IPS DF 19.7 (cell line): Measurements from ENCODE around the gene GIMAP7.
A peak's percentile ranks its signal among the peaks of the same experiment; 100 is the strongest.

Source experiments
- DNase-seq: peaks from one replicate; pipeline ENCODE4 v3.0.0-alpha.2; 2013; ENCODE audit warnings: low read depth, low spot score

Gene GIMAP7

DNA sequence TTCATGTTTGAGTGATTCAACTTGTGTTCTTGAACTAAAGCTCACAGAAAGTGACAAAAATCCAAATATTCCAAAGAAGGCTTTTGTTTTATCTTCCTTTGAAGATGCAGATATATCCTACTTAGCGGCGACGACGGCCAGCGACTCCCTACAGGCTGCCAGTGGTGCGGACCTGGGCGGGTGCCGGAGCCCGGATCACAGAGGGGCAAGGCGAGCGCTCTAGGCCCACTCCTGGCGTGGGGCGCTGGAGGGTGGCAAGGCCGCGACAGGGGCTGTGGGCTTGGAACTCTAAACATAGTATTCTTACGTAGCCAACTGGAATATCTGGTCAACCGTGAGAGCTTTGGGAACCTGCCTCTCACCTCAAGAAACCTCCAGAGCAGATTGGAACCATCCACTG is 914 bp upstream of the GIMAP7 start:
- DNase-seq: no peak

DNA sequence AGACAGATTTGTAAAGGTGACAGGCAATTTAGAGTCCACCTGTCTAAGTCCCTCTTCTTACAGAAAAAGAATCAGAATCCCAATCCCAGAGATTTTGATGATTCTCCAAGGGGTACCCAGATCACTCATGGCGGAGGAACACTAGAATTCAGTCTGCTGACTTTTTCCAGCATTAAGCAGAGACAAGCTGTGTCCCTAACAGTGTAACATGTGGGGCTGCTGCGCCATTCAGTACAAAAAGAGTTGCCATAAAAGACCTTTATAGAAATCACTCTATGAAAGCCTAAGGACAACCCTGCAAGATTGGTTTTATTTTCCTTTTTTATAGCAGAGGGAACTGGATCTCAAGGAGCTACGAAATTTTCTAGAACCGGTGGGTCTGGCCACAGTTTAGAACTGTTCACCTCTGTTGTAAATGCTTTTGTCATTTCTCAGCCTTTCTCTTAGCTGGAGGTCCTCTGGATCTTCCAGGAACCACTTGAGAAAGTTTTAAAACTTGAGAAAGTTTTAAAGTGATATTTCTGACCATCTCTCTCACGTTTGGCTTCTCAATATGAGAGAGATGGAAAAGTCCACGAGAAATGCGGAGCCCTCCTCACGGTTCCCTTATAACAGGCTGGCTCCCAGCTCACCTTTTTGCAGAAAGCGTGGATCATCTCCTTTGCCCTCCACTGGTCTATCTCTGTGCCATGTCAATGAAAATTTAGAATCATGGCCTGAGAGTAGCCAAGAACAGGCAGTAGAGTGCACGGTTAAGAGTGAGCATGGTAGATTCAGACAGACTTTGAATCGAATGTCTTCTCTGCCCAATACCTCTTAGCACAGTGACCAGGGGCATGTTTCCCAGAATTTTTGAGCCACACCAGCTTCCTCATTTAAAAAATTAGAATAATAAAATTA is 826 bp downstream of the GIMAP7 start:
- no peak for DNase-seq

DNA sequence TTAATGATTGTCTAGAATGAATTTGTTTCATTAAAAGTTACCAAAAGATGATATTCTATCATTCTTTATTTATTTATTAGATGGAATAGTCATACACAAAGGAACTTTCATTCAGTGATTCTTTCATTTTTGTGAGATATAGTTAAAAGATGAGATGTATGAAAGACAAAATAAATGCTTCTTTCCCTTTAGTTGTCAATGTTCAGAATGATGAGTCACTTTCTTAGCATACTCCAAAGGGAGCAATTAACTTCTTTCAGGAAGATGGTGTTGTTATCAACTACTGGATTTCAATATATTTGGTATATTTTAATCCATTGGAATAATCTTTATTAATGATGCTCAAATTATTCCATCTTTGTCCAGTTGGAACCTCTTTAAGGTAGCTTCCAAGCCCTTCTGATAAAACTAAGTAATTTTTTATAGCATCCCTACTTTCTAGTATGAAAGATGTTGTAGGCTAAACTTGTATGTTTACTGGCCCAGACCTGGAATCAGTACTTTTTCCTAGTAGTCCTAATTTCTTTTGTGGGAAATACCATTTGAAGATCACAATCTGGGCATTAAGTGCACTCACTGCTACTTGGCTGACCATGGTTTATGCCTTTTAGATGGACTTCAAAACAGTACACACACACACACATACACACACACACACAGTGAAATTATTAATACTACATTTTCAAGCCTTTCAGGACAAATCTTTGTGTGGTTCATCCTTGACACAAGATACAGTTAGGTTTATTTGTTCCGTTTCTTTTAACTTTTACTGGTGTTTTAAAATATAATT is 2.5 kb downstream of the GIMAP7 start:
- DNase-seq: no peak

DNA sequence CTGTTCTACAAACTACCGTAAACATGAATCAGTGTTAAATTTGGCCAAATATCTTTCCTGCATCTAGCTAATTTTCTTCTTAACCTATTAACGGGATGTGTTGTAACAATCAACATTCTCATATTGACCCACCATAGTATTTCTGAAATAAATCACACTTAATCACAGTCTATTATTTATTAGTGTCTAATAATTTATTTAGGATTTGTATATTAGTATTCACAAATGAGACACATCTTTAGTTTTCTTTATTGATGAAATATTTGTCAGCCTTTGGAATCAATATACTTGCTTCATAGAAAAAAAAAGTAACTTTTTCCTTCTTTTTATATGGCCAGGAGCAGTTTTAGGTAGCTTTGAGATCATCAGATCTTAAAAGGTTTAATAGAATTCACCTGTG is 4.6 kb downstream of the GIMAP7 start:
- no peak for DNase-seq

DNA sequence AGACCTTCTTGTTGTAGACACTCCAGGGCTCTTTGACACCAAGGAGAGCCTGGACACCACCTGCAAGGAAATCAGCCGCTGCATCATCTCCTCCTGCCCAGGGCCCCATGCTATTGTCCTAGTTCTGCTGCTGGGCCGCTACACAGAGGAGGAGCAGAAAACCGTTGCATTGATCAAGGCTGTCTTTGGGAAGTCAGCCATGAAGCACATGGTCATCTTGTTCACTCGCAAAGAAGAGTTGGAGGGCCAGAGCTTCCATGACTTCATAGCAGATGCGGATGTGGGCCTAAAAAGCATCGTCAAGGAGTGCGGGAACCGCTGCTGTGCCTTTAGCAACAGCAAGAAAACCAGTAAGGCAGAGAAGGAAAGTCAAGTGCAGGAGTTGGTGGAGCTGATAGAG is 5.5 kb downstream of the GIMAP7 start:
- DNase-seq: no peak

DNA sequence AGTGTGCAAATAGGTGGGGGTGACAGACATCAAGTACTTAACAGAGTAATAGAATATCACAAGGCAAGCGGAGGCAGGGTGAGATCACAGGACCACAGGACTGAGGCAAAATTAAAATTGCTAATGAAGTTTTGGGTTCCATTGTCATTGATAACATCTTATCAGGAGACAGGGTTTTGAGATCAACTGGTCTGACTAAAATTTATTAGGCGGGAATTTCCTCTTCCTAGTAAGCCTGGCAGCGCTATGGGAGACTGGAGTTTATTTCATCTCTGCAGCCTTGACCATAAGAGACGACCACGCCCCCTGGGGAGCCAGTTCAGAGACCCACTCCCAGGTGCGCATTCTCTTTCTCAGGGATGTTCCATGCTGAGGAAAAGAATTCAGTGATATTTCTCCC is 8.3 kb downstream of the GIMAP7 start:
- DNase-seq: peak; percentile 23

DNA sequence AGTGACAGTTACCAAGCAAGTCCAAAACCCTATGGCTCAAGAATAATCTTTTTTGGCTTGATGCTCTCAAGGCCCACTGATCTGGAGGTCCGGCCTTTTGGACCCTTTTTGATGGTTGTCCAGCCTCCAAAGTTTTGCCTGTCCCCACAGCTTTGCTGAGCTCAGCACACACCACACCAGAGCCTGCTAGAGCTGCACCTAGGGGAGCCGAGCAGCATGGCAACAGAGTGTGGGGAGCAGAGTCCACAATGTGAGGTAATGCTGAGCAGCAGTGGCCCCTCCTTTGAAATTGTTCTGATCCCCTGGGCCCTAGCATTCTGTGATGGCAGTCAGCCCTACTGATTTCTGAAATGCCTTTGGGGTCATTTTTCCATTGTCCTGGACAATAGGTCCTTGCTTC is 9.3 kb downstream of the GIMAP7 start:
- DNase-seq: no peak

DNA sequence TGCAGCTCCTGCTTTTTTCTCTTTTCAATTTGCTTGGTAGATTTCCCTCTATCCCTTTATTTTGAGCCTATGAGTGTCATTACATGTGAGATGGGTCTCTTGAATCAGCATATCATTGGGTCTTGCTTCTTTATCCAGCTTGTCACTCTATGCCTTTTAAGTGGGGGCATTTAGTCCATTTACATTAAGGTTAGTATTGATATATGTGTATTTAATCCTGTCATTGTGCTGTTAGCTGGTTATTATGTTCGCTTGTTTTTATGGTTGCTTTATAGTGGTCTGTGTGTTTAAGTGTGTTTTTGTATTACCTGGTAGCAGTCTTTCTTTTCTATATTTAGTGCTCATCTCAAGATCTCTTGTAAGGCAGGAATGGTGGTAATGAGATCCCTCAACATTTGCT is 17.0 kb downstream of the GIMAP7 start:
- no peak for DNase-seq

DNA sequence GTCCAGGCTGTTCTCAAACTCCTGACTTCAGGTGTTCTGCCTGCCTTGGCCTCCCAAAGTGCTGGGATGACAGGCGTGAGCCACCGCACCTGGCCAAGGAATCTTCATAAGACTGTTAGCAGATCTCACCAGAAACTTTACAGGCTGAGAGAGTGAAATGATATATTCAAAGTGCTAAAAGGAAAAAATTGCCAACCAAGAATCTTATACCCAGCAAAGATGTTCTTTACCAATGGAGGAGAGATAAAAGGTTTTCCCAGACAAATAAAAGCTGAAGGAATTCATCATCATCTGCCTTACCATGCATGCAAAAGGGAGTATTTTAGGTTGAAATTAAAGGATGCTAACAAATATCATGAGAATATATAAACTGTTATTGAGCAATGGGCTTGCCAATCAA is 23.6 kb downstream of the GIMAP7 start:
- no peak for DNase-seq

DNA sequence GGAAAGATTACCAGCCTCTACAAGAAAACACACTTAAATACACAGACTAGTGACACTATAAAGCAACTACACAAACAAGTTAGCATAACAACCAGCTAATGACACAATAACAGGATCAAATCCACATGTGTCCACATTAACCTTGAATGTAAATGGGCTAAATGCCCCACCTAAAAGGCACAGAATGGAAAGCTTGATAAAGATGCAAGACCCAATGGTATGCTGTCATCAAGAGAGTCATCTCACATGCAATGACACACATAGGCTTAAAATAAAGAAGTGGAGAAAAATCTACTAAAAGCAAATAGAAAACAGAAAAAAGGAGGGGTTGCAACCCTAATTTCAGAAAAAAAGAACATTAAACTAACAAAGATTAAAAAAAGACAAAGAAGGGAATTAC is 38.5 kb downstream of the GIMAP7 start:
- DNase-seq: no peak

DNA sequence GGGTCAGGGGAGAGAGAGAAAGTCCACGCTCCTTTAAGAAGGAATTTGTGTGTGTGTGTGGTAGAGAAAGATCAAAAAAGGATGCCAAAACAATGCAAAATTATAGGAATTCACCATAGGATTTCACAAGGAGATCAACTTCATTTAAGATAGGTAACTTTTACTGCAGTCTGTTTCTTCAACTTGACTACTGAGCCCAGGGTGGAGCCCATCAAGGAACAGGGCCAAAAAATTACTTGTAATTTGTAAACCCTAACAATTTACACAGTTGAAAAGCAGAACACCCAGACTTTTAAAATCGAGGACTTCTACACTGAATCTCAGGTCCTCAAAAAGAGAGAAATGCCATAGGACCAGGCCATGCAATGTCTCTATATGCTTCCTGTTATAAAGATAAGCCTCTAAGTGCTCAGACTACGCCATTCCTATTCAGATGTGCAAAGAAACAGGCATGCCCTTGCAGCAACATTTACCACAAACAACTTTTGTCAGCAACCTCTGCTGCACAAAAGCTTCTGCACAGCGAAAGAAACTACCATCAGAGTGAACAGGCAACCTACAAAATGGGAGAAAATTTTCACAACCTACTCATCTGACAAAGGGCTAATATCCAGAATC is 42.0 kb downstream of the GIMAP7 start:
- no peak for DNase-seq

DNA sequence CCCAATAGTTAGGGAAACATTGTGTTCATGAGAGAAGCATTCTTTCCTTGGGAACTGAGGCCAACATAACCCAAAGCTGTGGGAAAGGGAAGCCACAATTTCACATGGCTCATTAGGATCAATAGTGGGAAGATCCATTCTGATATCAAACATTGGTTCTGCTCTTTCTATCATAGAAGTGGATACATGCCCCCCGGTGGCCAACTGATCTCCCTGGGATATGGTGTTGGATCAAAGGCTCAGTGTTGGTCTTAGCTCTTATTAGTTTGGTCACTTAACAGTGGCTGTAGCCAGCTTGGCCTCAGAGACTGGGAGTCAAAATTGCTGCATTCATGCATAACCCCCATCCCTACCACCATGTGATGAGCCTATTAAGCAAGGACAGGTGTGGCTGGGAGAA is 45.8 kb downstream of the GIMAP7 start:
- no peak for DNase-seq

DNA sequence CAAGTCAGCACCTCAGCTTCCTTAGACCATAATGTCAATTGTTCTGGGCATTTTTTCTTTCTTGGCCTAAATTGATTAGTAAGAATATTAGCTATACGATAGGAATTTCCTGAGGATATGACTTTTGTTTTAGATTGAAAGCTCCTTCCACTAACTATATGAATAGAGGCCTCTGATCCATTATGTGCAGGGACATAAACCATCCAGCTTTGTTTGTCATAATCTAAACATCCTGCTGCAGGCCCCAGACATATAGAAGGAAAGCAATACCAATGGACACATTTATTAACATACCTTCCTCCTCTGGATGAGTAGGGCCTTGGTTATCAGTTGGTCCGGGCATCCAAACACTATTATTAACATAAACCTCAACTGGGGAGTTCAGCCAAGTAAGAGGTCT is 48.2 kb downstream of the GIMAP7 start:
- no peak for DNase-seq

DNA sequence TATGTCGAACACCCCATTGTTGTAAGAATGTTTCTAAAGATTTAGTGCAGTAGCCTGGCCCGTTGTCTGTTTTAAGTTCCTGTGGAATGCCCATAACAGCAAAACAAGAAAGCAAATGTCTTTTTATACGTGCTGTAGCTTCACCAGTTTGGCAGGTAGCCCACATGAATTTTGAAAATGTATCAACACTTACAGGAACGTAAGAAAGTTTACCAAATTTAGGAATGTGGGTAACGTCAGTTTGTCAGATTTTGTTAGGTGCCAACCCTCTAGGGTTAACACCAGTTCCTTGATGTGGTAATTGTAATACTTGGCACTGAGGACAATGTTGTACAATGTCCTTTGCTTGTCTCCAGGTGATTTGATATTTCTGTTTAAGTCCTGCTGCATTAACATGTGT is 49.3 kb downstream of the GIMAP7 start:
- DNase-seq: no peak

DNA sequence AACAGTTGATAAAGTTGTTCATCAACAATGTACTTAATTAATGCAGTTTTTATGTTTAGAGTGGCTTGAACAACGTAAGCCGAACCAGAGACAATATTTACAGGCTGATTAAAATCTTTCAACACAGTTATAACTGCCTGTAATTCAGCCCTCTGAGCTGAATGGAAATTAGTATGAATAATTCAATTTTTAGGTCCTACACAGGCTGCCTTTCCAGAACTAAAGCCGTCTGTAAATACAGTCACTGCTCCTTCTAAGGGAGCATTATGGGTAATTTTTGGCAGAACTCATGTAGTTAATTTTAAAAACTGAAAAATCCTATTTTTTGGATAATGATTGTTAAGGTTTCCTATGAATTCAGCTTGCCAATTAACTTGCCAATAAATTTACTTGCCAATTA is 49.9 kb downstream of the GIMAP7 start:
- no peak for DNase-seq

DNA sequence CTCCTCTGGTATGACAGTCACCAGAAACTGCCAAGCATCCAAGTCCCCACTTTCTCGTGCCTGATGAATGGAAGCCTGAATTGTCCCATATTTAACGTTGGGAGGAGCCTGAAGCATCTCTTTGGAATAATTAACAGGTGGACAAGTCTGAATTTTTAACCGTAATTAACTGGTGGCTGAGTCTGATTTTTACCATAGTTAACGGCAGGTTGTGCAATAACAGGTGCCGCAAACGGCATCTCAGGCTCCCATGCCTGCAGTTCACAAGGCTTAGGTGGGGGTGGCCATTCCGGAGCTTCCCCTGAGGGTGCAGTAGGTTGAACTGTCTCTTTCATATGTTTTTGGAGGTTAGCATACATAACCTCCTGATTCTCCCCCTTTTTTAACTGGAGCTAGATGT is 50.6 kb downstream of the GIMAP7 start:
- DNase-seq: no peak

DNA sequence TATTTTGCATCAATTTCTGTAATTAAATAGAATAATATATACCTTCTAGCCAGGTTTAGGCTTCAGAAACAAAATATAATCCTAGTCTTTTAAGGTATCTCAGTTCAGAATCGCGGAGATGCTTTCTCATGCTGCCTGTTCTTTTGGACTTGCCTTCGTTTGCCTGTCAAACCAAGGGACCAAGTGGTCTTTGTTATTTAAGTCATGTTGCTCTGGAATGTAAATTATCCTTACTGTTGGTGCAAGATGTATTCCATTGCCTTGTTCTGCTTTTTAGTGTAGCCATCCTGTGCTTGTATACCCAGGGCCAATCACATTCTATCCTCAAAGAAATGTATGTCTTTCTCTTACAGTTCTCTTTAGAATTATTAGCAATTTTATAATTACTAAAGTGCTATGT is 51.5 kb downstream of the GIMAP7 start:
- peak; percentile 12 for DNase-seq

DNA sequence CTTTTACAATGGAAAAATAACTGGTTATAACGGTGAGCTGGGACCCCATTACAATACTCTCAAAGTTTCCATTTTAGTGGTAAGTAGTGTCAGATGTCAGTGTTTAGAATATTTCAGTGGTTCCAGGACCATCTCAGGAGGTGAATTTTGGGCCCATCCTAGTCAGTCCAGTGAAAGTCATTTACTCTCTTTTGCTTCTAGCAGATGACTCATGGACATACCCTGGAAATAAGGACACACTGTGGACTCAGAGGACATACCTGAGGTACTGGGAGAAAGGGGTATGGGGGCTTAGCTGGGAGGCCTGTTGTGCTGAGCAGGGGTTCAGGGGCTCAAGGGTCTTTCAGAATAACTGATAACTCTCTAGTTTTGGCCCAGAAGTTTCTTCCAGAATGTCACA is 51.9 kb downstream of the GIMAP7 start:
- DNase-seq: no peak

DNA sequence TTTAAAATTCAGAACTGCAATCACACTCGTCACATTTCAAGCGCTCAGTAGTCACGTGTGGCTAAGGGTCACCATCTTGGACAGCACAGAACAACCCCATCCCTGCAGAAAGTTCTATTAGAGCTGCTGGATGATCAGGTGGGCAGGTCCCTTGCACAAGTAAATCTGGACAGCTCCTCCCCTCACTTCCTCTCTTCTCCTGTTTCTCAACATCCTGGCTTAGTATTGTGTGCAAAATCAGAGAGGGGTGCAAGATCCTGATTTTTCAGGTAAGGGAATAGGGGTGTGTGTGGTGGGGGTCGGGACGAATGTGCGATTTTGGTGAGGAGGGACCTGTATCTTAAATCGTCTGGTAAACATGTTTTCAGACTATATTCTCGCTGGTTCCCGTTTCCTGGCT is 52.5 kb downstream of the GIMAP7 start, which contains the start of gene GIMAP4:
Gene GIMAP4, plus strand, starts transcription at position 222 of the 400 bp plus-strand sequence. CDS start 2,512 bp downstream, outside the sequence.
- no peak for DNase-seq

DNA sequence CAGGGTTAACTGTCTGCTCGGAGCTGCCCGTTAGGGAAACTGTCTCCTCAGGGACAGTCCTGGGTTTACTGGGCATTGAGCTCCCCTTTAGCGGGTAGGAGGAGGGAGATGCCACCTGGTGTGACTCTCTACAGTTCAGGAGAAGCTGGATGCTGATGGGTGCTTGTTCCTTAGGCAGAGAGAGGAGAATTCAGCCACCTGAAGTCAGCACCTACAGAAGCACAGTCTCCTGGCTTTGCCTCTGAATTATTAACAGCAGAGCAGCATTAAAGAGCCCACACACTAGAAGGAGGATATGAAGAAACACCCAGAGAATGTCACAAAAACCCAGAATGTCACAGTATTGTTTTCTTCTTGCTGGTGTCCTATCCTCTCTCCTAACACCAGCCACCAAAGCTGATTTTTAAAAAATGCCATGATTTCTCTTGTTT is 53.2 kb downstream of the GIMAP7 start:
- DNase-seq: no peak

DNA sequence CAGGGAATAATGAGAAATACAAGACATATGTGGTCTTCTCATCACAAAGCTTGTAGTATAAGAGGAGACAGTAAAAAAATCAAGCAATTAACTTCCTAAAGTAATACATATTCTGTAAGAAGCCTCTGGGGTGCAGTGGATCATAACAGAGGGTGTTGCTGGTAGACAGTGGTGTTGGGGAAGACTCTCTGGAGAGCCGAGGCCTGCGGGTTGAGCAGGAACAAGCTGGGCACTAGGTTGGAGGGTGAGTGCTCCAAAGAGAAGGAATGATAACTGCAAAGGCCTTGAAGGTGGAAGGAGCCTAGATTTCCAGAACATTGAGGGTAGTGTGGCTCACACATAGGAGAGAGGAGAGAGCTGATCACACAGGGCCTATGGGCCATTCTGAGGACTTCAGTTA is 54.0 kb downstream of the GIMAP7 start:
- DNase-seq: no peak

DNA sequence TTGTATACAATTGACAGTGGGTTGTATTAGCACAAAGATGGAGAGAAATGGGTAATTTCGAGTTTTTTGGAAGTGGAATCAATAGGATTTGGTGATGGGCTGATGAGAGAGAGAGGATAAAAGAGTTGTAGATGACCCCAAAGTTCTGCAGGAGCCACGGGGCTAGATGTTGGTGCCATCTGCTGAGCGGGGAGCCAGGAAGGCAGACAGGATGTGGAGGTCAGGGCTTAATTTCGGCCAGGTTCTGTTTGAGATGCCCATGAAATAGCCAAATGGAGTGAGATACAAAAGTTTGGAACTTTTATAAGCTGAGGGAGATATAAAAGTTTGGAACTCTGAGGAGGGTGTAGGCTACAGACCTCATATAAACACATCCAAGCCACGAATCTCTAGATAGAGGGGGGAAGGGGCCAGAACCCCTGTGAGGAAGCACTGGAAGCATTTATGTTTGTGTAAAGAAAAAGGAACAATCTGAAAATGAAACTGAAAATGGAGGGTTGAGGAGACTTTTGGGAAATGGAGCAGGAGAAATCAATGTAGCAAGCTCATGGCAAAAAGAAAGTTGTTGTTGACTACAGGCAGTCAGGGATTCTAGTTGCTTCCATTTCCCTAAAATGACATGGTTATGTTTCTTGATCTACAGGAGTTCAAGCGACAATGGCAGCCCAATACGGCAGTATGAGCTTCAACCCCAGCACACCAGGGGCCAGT is 54.7 kb downstream of the GIMAP7 start:
- DNase-seq: no peak
